ENCODE results near the gene BABAM2.

DNA sequence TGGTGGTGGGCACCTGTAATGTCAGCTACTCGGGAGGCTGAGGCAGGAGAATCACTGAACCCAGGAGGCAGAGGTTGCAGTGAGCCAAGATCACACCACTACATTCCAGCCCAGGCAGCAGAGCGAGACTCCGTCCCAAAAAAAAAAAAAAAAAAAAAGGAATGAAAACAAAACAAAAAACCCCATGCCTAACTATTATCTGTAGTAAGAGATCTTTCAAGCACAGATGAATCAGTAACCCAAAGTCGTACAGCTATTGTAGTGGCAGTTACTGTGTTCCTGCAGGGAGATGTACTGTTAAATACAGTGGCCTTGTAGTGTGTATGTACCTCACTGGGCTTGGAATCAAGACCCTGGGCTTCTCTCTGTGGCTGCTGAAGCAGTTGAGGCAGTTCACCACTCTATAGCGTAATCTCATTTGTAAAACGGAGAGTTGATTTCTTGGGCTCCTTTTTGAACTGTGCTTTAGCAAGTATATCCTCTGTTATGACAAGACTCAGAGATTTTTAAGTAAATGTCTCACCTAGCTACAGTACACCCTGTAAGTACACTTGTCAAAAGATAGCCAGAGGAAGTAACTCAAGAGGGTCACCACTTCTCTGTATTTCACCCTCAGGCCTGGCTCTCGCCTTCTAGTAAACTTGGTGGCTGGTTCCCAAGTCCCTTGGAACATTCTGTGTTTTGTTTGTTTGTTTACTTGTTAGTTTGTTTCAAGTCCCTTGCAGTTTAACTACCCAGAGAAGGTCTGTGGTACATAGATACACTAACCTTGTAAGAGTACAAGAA, 392.5 kb downstream of the BABAM2 start:
- TF ChIP-seq, protein P1, sequence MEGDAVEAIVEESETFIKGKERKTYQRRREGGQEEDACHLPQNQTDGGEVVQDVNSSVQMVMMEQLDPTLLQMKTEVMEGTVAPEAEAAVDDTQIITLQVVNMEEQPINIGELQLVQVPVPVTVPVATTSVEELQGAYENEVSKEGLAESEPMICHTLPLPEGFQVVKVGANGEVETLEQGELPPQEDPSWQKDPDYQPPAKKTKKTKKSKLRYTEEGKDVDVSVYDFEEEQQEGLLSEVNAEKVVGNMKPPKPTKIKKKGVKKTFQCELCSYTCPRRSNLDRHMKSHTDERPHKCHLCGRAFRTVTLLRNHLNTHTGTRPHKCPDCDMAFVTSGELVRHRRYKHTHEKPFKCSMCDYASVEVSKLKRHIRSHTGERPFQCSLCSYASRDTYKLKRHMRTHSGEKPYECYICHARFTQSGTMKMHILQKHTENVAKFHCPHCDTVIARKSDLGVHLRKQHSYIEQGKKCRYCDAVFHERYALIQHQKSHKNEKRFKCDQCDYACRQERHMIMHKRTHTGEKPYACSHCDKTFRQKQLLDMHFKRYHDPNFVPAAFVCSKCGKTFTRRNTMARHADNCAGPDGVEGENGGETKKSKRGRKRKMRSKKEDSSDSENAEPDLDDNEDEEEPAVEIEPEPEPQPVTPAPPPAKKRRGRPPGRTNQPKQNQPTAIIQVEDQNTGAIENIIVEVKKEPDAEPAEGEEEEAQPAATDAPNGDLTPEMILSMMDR (IDR thresholded peaks at IDR 0.05) = no peak
- no peak for TF ChIP-seq EZH2 (IDR thresholded peaks at IDR 0.05)

Measured in neural progenitor cell (in vitro differentiated cells).